Measurements from ENCODE around the gene TGFB1I1.

- TF ChIP-seq CTCF (IDR thresholded peaks at IDR 0.05; ENCODE audit: low read depth, low read length, poor library complexity, severe bottlenecking) = no peak
- TF ChIP-seq EZH2phosphoT487 (IDR thresholded peaks at IDR 0.05; ENCODE audit: borderline replicate concordance, low read length) = no peak
Observed at GRCh38 chr16:31493506-31494125, 21.7 kb downstream of the TGFB1I1 start.
